ENCODE measurements around the gene CERKL.

CERKL gene

GRCh38 chr2:181677912-181678586 is 21.1 kb upstream of the CERKL start:
- DNase-seq = peak; percentile 81

- DNase-seq = no peak
Measured at GRCh38 chr2:181675254-181675653, 18.3 kb upstream of the CERKL start.

GRCh38 chr2:181674461-181674860 is 17.6 kb upstream of the CERKL start:
- no peak for DNase-seq

GRCh38 chr2:181673173-181673572 is 16.3 kb upstream of the CERKL start:
- DNase-seq = no peak

GRCh38 chr2:181672255-181673008 is 15.5 kb upstream of the CERKL start:
- no peak for DNase-seq

- no peak for DNase-seq
Measured at GRCh38 chr2:181670632-181671031, 13.7 kb upstream of the CERKL start.

- DNase-seq = no peak
Measured at GRCh38 chr2:181667234-181667633, 10.3 kb upstream of the CERKL start.

- DNase-seq = no peak
Measured at GRCh38 chr2:181662287-181662686, 5.4 kb upstream of the CERKL start.

GRCh38 chr2:181660181-181660580 is 3.3 kb upstream of the CERKL start:
- no peak for DNase-seq

GRCh38 chr2:181658444-181658843 is 1.5 kb upstream of the CERKL start:
- no peak for DNase-seq

GRCh38 chr2:181657379-181657778 is 474 bp upstream of the CERKL start:
- no peak for DNase-seq

GRCh38 chr2:181655519-181655918 is 1.4 kb downstream of the CERKL start:
- DNase-seq = no peak

- DNase-seq = no peak
Measured at GRCh38 chr2:181649436-181649979, 7.4 kb downstream of the CERKL start.

GRCh38 chr2:181648478-181649155 is 8.3 kb downstream of the CERKL start:
- DNase-seq = no peak

- DNase-seq = no peak
Measured at GRCh38 chr2:181646415-181646987, 10.4 kb downstream of the CERKL start.

- DNase-seq = no peak
Measured at GRCh38 chr2:181643151-181643550, 13.8 kb downstream of the CERKL start.

- DNase-seq = no peak
Measured at GRCh38 chr2:181642086-181642485, 14.8 kb downstream of the CERKL start.

GRCh38 chr2:181639686-181640085 is 17.2 kb downstream of the CERKL start:
- no peak for DNase-seq

GRCh38 chr2:181632733-181633401 is 24.0 kb downstream of the CERKL start:
- no peak for DNase-seq

GRCh38 chr2:181628590-181629585 is 28.0 kb downstream of the CERKL start:
- DNase-seq = no peak

GRCh38 chr2:181627545-181627944 is 29.4 kb downstream of the CERKL start:
- DNase-seq = no peak

Measured in activated CD8-positive, alpha-beta memory T cell treated with anti-CD3 and anti-CD28 coated beads for 24 hours (primary cell).